NCI-H2029 treated with DMSO at 0.1 percent for 48 hours (cell line): Measurements from ENCODE around the gene ABHD16B.
A peak's percentile ranks its signal among the peaks of the same experiment; 100 is the strongest.
"Not testable (repeated sequence)": the region's sequence is repeated elsewhere in the genome, so short reads cannot be mapped to it uniquely, and the experiment has no call there.

ENCODE experiments used
- DNase-seq: peaks from one replicate; lab custom pipeline; 2025; lab: John Stamatoyannopoulos, UW

Gene ABHD16B

DNA sequence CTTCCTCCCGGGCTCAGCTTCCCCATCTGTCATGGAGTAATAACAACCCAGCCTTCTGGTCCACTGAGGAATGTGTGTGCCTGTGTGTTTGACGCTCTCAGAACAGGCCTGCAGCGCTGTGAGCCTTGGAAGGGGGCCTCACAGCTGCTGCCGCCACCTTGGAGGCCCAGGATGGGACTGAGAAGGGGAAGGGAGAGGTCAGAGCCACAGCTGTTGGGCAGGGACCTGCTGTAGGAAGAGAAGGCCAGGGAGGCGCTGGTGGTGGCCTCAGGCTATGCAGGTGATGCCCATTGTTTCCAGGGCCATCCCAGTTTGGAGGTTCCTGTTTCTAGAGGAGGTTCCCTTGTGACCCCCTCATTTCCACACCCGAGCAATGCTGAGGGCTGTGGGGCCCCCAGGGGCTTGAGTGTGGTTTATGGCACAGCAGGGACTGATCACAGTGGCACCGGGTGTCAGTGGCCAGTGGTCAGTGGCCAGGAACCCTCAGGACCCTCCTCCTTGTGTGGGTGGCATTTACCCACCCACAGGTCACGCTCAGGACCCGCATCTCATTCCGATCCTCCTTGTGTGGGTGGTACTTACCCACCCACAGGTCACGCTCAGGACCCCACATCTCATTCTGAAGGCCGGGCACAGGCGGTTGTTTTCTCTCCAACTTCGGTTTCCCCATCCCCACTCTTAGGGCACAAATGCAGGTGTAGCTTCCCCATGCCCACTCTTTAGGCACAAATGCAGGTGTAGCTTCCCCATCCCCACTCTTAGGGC, 17.8 kb downstream of the ABHD16B start:
- no peak for DNase-seq

DNA sequence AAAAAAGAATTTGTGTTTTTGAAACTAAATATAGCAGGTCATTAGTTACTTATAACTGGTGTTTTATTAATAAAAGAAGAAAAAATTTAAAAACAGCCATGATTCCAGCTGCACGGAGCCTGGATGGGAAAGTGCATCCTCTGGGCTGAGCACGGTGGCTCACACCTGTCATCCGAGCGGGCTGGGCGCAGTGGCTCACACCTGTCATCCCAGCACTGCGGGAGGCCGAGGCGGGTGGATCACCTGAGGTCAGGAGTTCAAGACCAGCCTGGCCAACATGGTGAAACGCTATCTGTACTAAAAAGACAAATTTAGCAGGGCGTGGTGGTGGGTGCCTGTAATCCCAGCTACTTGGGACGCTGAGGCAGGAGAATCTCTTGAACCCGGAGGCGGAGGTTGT, 19.6 kb downstream of the ABHD16B start:
- DNase-seq = not testable (repeated sequence)

DNA sequence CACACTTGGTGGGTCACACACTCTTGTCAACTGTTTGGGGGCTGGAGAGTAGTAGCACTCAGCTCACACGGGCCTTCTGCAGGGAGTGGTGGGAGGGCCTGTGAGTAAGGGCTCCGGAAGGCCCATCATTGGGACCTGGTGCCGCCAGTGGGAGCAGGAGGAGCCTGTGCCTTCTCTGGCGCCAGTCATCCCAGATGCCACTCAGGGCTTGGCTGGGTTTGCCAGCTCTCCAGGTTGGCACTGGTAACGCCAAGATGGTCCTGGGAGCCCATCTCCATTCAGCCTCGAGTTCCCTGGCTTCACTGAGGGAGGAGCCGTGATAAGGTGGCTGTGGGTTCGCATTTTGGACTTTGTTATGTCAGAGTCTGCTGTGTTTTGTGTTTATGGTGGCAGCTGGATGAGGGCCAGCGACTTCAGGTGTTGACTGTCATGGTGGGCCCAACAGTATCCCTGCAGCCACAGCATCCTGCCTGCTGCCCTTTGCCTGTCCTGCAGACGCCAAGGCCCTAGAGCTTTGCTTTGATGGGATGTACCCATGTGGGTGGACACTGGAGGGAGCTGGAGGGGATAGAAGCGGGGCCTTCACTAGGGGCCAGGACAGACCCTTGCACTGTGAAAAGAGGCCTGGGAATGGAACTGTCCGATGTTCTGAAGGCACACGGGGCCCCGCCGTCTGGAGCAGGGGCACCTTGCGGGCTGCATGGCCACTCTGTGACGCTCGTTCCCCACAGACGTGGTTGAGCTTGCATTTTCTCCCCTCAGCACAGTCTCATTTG, 20.3 kb downstream of the ABHD16B start:
- DNase-seq = no peak

- DNase-seq = no peak
Measured at GRCh38 chr20:63882257-63883200, 21.2 kb downstream of the ABHD16B start.

DNA sequence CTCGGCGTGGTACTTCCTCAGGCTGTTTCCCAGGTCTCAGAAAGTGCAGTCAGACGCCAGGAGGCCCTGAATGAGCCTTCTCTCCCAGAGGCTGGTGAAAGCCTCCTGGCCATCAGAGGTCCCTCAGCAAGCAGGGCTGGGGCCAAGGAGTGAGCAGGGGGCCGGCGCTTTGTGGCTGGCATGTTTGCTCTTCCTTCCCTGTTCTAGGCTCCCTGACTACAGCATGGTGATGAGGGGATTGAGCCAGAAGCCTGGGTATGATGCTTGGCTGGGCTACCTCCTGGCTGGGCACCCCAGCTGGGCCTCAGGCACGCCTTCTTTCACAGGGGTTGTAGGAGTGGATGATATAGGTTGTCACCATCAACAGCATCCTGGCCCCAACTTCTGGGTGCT, 21.9 kb downstream of the ABHD16B start:
- DNase-seq = no peak

- no peak for DNase-seq
Measured at GRCh38 chr20:63884506-63885263, 23.4 kb downstream of the ABHD16B start.

- DNase-seq = no peak
Measured at GRCh38 chr20:63885264-63886053, 24.2 kb downstream of the ABHD16B start.

DNA sequence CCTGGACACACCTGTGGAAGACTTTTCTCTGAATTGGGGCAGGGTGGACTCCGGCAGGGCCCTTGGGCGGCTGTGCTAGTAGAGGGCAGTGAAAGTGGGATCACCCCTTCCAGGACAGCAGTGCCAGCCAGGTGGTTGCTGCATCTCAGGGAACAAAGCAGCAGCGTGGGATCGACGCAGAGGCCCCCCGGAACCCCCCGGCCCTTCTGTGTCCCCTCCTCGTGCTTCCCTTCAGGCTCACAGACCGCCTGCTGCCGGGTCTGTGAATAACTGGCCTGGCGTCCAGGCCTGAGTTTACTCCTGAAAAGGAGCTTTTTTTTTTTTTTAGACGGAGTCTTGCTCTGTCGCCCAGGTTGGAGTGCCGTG, 24.7 kb downstream of the ABHD16B start:
- no peak for DNase-seq

DNA sequence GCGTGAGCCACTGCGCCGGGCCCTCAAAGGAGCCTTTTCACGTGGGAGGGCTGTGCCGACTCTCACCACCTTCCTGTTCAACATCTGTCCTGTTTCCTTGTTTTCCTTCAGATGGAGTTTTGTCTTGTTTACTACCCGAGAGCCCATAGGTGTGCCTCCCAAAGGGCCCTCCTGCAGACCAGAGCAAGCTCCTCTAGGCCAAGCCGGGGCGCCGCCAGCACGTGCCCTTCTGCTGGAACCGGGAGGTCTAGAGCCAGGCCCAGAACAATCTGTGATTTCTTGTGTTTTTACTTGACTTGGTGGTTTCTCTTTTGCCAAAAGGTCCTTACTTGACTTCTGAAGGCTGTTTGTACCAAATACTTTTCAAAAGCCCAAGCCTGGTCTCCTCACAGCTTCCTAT, 25.6 kb downstream of the ABHD16B start:
- no peak for DNase-seq

DNA sequence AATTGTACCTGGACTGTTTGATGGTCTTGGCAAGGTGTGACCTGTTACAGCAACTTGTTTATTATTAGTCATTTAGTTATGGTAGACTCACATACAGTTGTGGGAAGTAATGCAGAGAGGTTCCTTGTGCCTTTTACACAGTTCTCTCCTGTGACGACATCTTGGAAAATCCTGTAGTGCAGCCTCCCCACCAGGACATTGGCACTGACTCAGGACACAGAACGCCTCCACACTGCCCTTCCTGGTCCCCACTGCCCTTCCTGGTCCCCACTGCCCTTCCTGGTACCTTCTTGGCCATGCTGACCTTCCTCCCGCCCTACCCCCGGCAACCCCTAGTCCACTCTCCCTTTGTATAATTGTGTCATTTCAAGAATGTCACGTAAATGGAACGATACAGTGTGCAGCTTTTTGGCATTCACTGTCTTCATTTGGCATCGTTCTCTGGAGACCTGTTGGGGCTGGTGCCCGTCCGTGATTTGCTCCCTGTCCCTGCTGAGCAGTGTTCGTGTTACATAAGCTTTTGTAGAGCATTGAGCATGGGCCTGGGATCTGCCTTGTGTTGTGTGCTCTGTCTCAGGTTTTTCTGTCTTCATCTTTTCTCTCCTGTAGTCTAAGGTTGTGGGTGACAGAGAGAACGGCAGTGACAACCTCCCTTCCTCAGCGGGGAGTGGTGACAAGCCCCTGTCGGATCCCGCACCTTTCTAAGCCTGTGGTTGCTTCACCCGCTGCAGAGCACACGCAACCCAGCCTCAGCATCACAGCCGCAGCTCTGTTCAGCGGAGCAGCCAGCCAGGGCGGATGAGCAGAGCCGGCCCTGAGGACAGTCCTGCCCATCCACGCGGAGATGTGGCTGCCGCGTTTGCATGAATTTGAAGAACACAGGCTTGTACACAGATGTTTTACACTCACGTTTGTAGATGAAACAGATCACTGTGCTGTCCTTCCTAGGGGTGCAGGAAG, 28.2 kb downstream of the ABHD16B start:
- no peak for DNase-seq

GRCh38 chr20:63890201-63890576, 28.9 kb downstream of the ABHD16B start:
- no peak for DNase-seq

DNA sequence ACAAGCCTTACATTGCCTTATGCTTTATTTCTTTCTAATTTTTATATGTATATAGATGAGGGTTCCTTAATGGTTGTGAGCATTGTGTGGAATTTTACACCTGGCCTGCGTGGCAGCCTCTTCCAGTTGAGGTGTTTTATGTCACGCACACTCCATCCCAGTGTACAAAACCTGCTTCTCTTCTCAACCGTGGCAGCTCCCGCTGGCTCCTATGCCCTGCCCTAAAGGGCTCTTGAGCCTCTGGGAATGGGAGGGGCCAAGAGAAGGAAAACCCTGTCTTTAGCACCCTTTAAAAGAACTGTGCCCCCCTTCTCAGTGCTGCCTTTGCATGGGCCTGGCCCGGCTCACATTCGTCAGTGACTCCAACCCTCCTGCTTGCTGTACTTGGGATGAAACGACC, 29.3 kb downstream of the ABHD16B start:
- no peak for DNase-seq

- DNase-seq = no peak
Measured at GRCh38 chr20:63891061-63892002, 30.0 kb downstream of the ABHD16B start.

DNA sequence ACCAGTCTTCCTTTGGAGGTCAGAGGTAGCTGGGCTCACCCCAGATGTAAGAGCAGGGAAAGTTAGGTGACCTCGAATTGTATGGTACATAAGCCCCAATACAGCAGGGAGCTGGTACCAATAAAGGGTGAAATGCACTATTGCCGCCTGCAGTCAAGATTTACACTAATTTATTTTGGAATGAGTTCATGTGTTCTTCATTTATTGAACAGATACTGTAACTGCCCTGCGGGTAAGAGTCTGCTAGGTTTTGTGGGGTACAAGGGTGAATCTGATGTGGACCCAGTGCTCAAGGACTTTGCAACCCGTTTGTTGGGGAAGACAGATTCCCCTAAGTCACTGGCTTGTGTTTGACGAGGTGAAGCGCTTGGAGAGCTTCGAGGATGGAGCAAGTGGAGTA, 31.1 kb downstream of the ABHD16B start:
- DNase-seq = no peak

- DNase-seq = no peak
Measured at GRCh38 chr20:63893999-63894357, 32.7 kb downstream of the ABHD16B start.

DNA sequence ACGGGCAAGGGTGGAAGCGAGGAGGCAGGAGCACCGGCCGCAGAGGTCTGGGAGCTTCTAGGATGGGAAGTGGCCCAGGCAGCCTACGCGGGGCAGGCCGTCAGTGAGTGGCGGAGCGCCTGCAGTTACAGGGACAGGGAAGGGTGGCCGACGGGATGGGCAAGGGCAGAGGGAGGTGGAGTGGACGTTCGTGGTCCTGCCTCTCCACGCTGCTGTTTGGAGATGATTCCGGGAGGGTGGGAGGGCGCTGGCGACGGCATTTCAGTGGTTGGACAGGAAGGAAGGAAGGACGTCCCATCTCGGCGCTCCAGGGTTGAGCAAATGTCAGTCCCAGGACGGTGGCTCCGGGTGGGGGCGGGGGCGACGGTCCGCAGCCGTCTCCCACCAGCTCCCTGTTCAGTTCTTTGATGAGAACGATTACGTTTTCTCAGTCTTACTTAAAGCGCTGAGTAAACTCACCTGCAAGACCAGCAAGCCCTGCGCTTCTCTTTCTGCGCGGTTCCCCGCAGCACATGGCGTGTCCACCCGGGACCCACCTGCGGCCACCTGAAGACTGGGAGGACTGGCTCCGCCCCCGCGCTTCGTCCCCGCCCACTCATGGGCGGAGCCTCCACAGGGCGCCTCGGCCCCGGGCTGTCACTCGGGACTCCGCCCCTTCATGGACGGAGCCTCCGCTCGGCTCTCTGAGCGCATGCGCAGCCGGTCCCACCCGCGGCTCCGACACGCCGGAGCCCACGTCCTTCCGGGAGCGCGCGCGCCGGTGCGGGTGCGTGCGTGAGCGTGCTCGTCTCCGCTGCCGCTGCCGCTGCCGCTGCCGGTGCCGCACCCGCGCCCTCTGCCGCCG, 33.3 kb downstream of the ABHD16B start, which contains the start of gene DNAJC5:
DNAJC5 (plus strand) TSS at position 769 of the 844 bp plus-strand sequence. CDS start 33,220 bp downstream, outside the sequence.
- peak; percentile 69 for DNase-seq

- no peak for DNase-seq
Measured at GRCh38 chr20:63895202-63895951, 34.1 kb downstream of the ABHD16B start.
